ENCODE data around the gene VAV1. TPM values are rescaled to one million over a fixed set of nuclear protein-coding genes. Genes with fewer than 3 reads are reported as not detected.

Gene VAV1
- total and polyA plus RNA-seq, 9 of the 15 experiments (the other 6 are each of a cell fraction or from before 2014, with no cell fraction given): 0.46 to 20.1 (median 11.1) TPM

DNA sequence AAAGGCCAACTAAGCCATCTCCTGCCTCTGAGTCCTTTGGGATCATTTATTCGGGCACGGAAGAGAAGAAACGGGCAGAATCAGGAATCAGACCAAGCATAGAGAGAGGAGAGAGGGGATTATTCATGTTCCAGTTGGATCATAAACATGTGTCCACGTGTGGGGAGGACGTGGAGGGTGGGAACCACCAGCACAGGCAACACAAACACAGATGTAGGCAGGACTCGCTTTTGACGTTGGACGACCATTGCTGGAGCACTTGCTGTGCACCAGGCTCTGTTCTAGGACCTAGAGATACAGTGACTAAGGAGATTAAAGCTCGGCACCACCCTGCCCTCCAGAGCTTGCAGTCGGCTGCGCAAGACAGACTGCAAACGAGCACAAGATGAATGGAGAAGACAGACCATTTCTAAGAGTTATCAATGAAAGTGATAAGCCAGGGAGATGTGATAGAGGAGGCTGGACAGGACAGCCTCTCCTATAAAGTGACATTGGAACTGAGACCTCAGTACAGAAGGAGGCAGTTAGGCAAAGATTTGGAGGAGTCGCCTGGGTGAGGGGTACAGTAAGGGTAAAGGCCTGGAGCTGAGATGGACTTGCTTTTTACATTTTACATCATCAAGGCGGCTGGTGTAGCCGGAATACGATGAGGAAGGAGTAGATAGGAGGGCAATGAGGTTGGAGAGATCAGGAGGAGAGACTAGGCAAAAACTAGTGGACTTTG is 6.0 kb upstream of the VAV1 start (continued):
- peak; percentile 72 for TF ChIP-seq NR2C1 (IDR thresholded peaks at IDR 0.05)
- peak; percentile 66 for TF ChIP-seq NR2C1 (tag; IDR thresholded peaks at IDR 0.05)
- TF ChIP-seq RFX7 (CRISPR knock-in tag; IDR thresholded peaks at IDR 0.05): no peak
- no peak for TF ChIP-seq DMBX1 (CRISPR knock-in tag; IDR thresholded peaks at IDR 0.05; ENCODE audit: borderline replicate concordance)
- TF ChIP-seq HEY1 (CRISPR knock-in tag; IDR thresholded peaks at IDR 0.05; ENCODE audit: borderline replicate concordance): no peak
- TF ChIP-seq ZBTB17 (CRISPR knock-in tag; IDR thresholded peaks at IDR 0.05): no peak
- TF ChIP-seq SUPT5H (IDR thresholded peaks at IDR 0.05): no peak
- no peak for TF ChIP-seq NR4A1 (CRISPR knock-in tag; IDR thresholded peaks at IDR 0.05)
- no peak for TF ChIP-seq NR4A1 (tag; IDR thresholded peaks at IDR 0.05)
- TF ChIP-seq FOXK2 (conservative IDR thresholded peaks at IDR 0.05 in 1 of 2, IDR thresholded peaks at IDR 0.05 in 1 of 2; ENCODE audit: low read depth in 2 of 2): peak in 1 of 2 experiments; percentile 23; a peak in 2 of 4 replicates
- TF ChIP-seq ZNF764 (CRISPR knock-in tag; IDR thresholded peaks at IDR 0.05; ENCODE audit: low read depth): no peak
- TF ChIP-seq, protein P1, sequence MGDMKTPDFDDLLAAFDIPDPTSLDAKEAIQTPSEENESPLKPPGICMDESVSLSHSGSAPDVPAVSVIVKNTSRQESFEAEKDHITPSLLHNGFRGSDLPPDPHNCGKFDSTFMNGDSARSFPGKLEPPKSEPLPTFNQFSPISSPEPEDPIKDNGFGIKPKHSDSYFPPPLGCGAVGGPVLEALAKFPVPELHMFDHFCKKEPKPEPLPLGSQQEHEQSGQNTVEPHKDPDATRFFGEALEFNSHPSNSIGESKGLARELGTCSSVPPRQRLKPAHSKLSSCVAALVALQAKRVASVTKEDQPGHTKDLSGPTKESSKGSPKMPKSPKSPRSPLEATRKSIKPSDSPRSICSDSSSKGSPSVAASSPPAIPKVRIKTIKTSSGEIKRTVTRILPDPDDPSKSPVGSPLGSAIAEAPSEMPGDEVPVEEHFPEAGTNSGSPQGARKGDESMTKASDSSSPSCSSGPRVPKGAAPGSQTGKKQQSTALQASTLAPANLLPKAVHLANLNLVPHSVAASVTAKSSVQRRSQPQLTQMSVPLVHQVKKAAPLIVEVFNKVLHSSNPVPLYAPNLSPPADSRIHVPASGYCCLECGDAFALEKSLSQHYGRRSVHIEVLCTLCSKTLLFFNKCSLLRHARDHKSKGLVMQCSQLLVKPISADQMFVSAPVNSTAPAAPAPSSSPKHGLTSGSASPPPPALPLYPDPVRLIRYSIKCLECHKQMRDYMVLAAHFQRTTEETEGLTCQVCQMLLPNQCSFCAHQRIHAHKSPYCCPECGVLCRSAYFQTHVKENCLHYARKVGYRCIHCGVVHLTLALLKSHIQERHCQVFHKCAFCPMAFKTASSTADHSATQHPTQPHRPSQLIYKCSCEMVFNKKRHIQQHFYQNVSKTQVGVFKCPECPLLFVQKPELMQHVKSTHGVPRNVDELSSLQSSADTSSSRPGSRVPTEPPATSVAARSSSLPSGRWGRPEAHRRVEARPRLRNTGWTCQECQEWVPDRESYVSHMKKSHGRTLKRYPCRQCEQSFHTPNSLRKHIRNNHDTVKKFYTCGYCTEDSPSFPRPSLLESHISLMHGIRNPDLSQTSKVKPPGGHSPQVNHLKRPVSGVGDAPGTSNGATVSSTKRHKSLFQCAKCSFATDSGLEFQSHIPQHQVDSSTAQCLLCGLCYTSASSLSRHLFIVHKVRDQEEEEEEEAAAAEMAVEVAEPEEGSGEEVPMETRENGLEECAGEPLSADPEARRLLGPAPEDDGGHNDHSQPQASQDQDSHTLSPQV (IDR thresholded peaks at IDR 0.05): no peak
- TF ChIP-seq HMG20A (CRISPR knock-in tag; conservative IDR thresholded peaks at IDR 0.05): no peak
- TF ChIP-seq, protein P2, sequence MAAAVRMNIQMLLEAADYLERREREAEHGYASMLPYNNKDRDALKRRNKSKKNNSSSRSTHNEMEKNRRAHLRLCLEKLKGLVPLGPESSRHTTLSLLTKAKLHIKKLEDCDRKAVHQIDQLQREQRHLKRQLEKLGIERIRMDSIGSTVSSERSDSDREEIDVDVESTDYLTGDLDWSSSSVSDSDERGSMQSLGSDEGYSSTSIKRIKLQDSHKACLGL (CRISPR knock-in tag; IDR thresholded peaks at IDR 0.05; ENCODE audit: borderline replicate concordance, poor library complexity, severe bottlenecking): no peak
- no peak for TF ChIP-seq KLF10 (CRISPR knock-in tag; IDR thresholded peaks at IDR 0.05)
- no peak for TF ChIP-seq NELFE (IDR thresholded peaks at IDR 0.05; ENCODE audit: insufficient read depth, insufficient read length)
- no peak for TF ChIP-seq SRSF1 (IDR thresholded peaks at IDR 0.05; ENCODE audit: low read depth, low read length)
- TF ChIP-seq ZNF282 (CRISPR knock-in tag; IDR thresholded peaks at IDR 0.05): no peak
- TF ChIP-seq ZNF197 (CRISPR knock-in tag; IDR thresholded peaks at IDR 0.05; ENCODE audit: low read depth): no peak
- TF ChIP-seq, protein P3, sequence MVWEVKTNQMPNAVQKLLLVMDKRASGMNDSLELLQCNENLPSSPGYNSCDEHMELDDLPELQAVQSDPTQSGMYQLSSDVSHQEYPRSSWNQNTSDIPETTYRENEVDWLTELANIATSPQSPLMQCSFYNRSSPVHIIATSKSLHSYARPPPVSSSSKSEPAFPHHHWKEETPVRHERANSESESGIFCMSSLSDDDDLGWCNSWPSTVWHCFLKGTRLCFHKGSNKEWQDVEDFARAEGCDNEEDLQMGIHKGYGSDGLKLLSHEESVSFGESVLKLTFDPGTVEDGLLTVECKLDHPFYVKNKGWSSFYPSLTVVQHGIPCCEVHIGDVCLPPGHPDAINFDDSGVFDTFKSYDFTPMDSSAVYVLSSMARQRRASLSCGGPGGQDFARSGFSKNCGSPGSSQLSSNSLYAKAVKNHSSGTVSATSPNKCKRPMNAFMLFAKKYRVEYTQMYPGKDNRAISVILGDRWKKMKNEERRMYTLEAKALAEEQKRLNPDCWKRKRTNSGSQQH (CRISPR knock-in tag; IDR thresholded peaks at IDR 0.05): no peak
- no peak for TF ChIP-seq XRCC5 (IDR thresholded peaks at IDR 0.05; ENCODE audit: low read depth, low read length)
- no peak for TF ChIP-seq PRMT5 (CRISPR knock-in tag; IDR thresholded peaks at IDR 0.05)
- TF ChIP-seq, protein P4, sequence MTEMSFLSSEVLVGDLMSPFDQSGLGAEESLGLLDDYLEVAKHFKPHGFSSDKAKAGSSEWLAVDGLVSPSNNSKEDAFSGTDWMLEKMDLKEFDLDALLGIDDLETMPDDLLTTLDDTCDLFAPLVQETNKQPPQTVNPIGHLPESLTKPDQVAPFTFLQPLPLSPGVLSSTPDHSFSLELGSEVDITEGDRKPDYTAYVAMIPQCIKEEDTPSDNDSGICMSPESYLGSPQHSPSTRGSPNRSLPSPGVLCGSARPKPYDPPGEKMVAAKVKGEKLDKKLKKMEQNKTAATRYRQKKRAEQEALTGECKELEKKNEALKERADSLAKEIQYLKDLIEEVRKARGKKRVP (CRISPR knock-in tag; IDR thresholded peaks at IDR 0.05): no peak
- TF ChIP-seq CBX1 (IDR thresholded peaks at IDR 0.05; ENCODE audit: low read depth): no peak

Data from K562 (cell line).